ENCODE measurements around the gene PCGF1. TPM values are rescaled to one million over a fixed set of nuclear protein-coding genes. Genes with fewer than 3 reads are reported as not detected.

The PCGF1 gene
- total and polyA plus RNA-seq, 2 experiments from 2014 or later = 10.9 to 13.4 TPM

GRCh38 chr2:74532222-74532621, 24.7 kb upstream of the PCGF1 start:
- Histone ChIP-seq H3K27ac (ENCODE audit: low read depth) (no peak overlapping the region), H3K36me3 (ENCODE audit: insufficient read depth) (peaks cover 2% of the 10 kb centered on the region; the same call in 1 of the 2 replicates), H3K4me1 (ENCODE audit: insufficient read depth) (peaks cover 7% of the 10 kb centered on the region; the same call in 1 of the 2 replicates), H3K4me2 (no peak overlapping the region), H3K79me2 (replicated peaks; ENCODE audit: insufficient read depth) (peaks cover 18% of the 10 kb centered on the region), H4K20me1 (replicated peaks; ENCODE audit: insufficient read depth) (peaks cover 5% of the 10 kb centered on the region; the same call in 1 of the 2 replicates), H3K9me2 (ENCODE audit: insufficient read depth) (no peaks in the 10 kb centered on the region), H2AFZ (no peak overlapping the region), H3K4me3 (no peak overlapping the region), H3K27me3 (ENCODE audit: insufficient read depth) (no peaks in the 10 kb centered on the region), H3F3A (replicated peaks; ENCODE audit: low read depth) (0 out of 2 replicates have a peak, but pooled peaks cover 6% of the 10 kb centered on the region)
- Mint-ChIP-seq H3K36me3 (ENCODE audit: low read depth) (peaks cover 42% of the 10 kb centered on the region), H3K27ac (no peak overlapping the region), H3K4me1 (peaks cover 14% of the 10 kb centered on the region), H3K9me3 (no peaks in the 10 kb centered on the region; the same call in 2 of the 3 replicates), H3K4me3 (no peak overlapping the region; the same call in 2 of the 3 replicates), H3K27me3 (ENCODE audit: insufficient read depth, low read depth, poor library complexity) (peaks cover 9% of the 10 kb centered on the region)
- no peak for DNase-seq (ENCODE audit: low spot score)
- no peak for ATAC-seq
- no peak for TF ChIP-seq CREB1 (CRISPR knock-in tag; IDR thresholded peaks at IDR 0.05; ENCODE audit: low read depth)

DNA sequence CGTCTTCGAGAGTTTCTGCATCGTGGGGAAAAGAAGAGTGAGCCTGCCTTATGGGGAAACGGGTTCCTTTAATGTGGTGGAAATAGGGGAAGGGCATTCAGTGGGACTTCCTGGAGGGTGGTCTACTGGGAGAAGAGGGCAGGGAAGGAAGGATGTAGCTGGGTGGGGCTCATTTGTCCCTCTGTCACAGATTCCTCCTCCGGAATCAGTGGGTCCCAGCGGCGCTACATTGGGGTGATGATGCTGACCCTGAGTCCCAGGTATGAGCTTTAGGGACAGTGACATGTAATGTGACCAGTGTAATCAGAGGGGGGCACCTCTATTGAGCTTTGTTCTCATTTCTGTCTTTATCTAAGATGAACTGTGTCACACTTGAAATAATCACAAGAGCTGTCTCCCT, 24.2 kb upstream of the PCGF1 start:
- Mint-ChIP-seq H3K9me3 (no peaks in the 10 kb centered on the region; the same call in 2 of the 3 replicates), H3K4me1 (peaks cover 14% of the 10 kb centered on the region), H3K36me3 (ENCODE audit: low read depth) (peaks cover 48% of the 10 kb centered on the region), H3K27me3 (ENCODE audit: insufficient read depth, low read depth, poor library complexity) (peaks cover 12% of the 10 kb centered on the region), H3K4me3 (no peak overlapping the region; the same call in 2 of the 3 replicates), H3K27ac (no peak overlapping the region)
- H3K4me2 ChIP-seq = no peak overlapping the region
- peaks cover 7% of the 10 kb centered on the region; the same call in 1 of the 2 replicates for H3K4me1 ChIP-seq (ENCODE audit: insufficient read depth)
- H4K20me1 ChIP-seq (replicated peaks; ENCODE audit: insufficient read depth) = peaks cover 7% of the 10 kb centered on the region; the same call in 1 of the 2 replicates
- ATAC-seq (no peak), DNase-seq (ENCODE audit: low spot score) (no peak)
- H2AFZ ChIP-seq = no peak overlapping the region
- peaks cover 18% of the 10 kb centered on the region for H3K79me2 ChIP-seq (replicated peaks; ENCODE audit: insufficient read depth)
- H3K27me3 ChIP-seq (ENCODE audit: insufficient read depth) = no peaks in the 10 kb centered on the region
- H3F3A ChIP-seq (replicated peaks; ENCODE audit: low read depth) = 0 out of 2 replicates have a peak, but pooled peaks cover 9% of the 10 kb centered on the region
- no peak overlapping the region for H3K27ac ChIP-seq (ENCODE audit: low read depth)
- peaks cover 8% of the 10 kb centered on the region for H3K36me3 ChIP-seq (ENCODE audit: insufficient read depth)
- H3K9me2 ChIP-seq (ENCODE audit: insufficient read depth) = no peaks in the 10 kb centered on the region
- H3K4me3 ChIP-seq = no peak overlapping the region
- TF ChIP-seq JUNB (IDR thresholded peaks at IDR 0.05; ENCODE audit: unreplicated experiment) (no peak), NANOG (IDR thresholded peaks at IDR 0.05; ENCODE audit: borderline replicate concordance) (no peak), EZH2phosphoT487 (IDR thresholded peaks at IDR 0.05; ENCODE audit: unreplicated experiment) (no peak), POLR2AphosphoS5 (IDR thresholded peaks at IDR 0.05; ENCODE audit: low read depth) (no peak), EZH2 (IDR thresholded peaks at IDR 0.05; ENCODE audit: low read depth, unreplicated experiment) (no peak), ZNF331 (CRISPR knock-in tag; IDR thresholded peaks at IDR 0.05; ENCODE audit: low read depth) (no peak), STAT1 (IDR thresholded peaks at IDR 0.05; ENCODE audit: unreplicated experiment) (no peak), CREB1 (CRISPR knock-in tag; IDR thresholded peaks at IDR 0.05; ENCODE audit: low read depth) (no peak), ZNF114 (CRISPR knock-in tag; IDR thresholded peaks at IDR 0.05) (no peak)
- TF ChIP-seq, protein P1, sequence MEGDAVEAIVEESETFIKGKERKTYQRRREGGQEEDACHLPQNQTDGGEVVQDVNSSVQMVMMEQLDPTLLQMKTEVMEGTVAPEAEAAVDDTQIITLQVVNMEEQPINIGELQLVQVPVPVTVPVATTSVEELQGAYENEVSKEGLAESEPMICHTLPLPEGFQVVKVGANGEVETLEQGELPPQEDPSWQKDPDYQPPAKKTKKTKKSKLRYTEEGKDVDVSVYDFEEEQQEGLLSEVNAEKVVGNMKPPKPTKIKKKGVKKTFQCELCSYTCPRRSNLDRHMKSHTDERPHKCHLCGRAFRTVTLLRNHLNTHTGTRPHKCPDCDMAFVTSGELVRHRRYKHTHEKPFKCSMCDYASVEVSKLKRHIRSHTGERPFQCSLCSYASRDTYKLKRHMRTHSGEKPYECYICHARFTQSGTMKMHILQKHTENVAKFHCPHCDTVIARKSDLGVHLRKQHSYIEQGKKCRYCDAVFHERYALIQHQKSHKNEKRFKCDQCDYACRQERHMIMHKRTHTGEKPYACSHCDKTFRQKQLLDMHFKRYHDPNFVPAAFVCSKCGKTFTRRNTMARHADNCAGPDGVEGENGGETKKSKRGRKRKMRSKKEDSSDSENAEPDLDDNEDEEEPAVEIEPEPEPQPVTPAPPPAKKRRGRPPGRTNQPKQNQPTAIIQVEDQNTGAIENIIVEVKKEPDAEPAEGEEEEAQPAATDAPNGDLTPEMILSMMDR (conservative IDR thresholded peaks at IDR 0.05; ENCODE audit: low read depth in 2 of 2) = no peak
- TF ChIP-seq, protein P2, sequence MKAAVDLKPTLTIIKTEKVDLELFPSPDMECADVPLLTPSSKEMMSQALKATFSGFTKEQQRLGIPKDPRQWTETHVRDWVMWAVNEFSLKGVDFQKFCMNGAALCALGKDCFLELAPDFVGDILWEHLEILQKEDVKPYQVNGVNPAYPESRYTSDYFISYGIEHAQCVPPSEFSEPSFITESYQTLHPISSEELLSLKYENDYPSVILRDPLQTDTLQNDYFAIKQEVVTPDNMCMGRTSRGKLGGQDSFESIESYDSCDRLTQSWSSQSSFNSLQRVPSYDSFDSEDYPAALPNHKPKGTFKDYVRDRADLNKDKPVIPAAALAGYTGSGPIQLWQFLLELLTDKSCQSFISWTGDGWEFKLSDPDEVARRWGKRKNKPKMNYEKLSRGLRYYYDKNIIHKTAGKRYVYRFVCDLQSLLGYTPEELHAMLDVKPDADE (IDR thresholded peaks at IDR 0.05) = no peak
- TF ChIP-seq, protein P3, sequence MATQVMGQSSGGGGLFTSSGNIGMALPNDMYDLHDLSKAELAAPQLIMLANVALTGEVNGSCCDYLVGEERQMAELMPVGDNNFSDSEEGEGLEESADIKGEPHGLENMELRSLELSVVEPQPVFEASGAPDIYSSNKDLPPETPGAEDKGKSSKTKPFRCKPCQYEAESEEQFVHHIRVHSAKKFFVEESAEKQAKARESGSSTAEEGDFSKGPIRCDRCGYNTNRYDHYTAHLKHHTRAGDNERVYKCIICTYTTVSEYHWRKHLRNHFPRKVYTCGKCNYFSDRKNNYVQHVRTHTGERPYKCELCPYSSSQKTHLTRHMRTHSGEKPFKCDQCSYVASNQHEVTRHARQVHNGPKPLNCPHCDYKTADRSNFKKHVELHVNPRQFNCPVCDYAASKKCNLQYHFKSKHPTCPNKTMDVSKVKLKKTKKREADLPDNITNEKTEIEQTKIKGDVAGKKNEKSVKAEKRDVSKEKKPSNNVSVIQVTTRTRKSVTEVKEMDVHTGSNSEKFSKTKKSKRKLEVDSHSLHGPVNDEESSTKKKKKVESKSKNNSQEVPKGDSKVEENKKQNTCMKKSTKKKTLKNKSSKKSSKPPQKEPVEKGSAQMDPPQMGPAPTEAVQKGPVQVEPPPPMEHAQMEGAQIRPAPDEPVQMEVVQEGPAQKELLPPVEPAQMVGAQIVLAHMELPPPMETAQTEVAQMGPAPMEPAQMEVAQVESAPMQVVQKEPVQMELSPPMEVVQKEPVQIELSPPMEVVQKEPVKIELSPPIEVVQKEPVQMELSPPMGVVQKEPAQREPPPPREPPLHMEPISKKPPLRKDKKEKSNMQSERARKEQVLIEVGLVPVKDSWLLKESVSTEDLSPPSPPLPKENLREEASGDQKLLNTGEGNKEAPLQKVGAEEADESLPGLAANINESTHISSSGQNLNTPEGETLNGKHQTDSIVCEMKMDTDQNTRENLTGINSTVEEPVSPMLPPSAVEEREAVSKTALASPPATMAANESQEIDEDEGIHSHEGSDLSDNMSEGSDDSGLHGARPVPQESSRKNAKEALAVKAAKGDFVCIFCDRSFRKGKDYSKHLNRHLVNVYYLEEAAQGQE (IDR thresholded peaks at IDR 0.05; ENCODE audit: unreplicated experiment) = no peak
